HG03159 (cell line): ENCODE measurements around the gene PELI3.
A peak's percentile ranks its signal among the peaks of the same experiment; 100 is the strongest.
"Not testable (repeated sequence)": the region's sequence is repeated elsewhere in the genome, so short reads cannot be mapped to it uniquely, and the experiment has no call there.

Experiments used
- ATAC-seq: cut with Tn5 transposase; IDR thresholded peaks from one replicate; pipeline ENCODE4 v1.9.1; 2021; ENCODE audit warnings: mild to moderate bottlenecking, moderate library complexity; ENCODE audit not compliant: unreplicated experiment

PELI3 gene

GRCh38 chr11:66447012-66447411 is 19.7 kb upstream of the PELI3 start:
- no peak for ATAC-seq

GRCh38 chr11:66448523-66448922 is 18.2 kb upstream of the PELI3 start:
- ATAC-seq = no peak

- ATAC-seq = no peak
These were observed 16.1 kb upstream of the PELI3 start for GRCh38 chr11:66450560-66450959.

- no peak for ATAC-seq
These were observed 15.0 kb upstream of the PELI3 start for GRCh38 chr11:66451663-66452062.

- ATAC-seq = no peak
These were observed 12.5 kb upstream of the PELI3 start for GRCh38 chr11:66454247-66454646.

- no peak for ATAC-seq
These were observed 11.9 kb upstream of the PELI3 start for GRCh38 chr11:66454828-66455227.

GRCh38 chr11:66457826-66458225 is 8.9 kb upstream of the PELI3 start:
- ATAC-seq = no peak

- ATAC-seq = no peak
These were observed 7.4 kb upstream of the PELI3 start for GRCh38 chr11:66459138-66459778.

- ATAC-seq = no peak
These were observed 4.7 kb upstream of the PELI3 start for GRCh38 chr11:66462010-66462409.

- ATAC-seq = no peak
These were observed 3.8 kb upstream of the PELI3 start for GRCh38 chr11:66462911-66463310.

- ATAC-seq = not testable (repeated sequence)
These were observed 2.6 kb upstream of the PELI3 start for GRCh38 chr11:66464116-66464515.

GRCh38 chr11:66464916-66465315 is 1.8 kb upstream of the PELI3 start:
- ATAC-seq = no peak

GRCh38 chr11:66465373-66466224 is 1.1 kb upstream of the PELI3 start:
- no peak for ATAC-seq

GRCh38 chr11:66467034-66467659 is 442 bp downstream of the PELI3 start:
- peak; percentile 39 for ATAC-seq

GRCh38 chr11:66467756-66468155 is 1.1 kb downstream of the PELI3 start:
- no peak for ATAC-seq

GRCh38 chr11:66468691-66469090 is 2.0 kb downstream of the PELI3 start:
- ATAC-seq = no peak

- no peak for ATAC-seq
These were observed 2.7 kb downstream of the PELI3 start for GRCh38 chr11:66469441-66469840.

- ATAC-seq = no peak
These were observed 3.3 kb downstream of the PELI3 start for GRCh38 chr11:66470015-66470414.

GRCh38 chr11:66471142-66471541 is 4.4 kb downstream of the PELI3 start:
- no peak for ATAC-seq

- no peak for ATAC-seq
These were observed 5.3 kb downstream of the PELI3 start for GRCh38 chr11:66472054-66472453.

- ATAC-seq = no peak
These were observed 6.5 kb downstream of the PELI3 start for GRCh38 chr11:66473167-66473566.
